Activated CD4-positive, alpha-beta T cell treated with anti-CD3 and anti-CD28 coated beads, Interleukin-2, amount 10 ng/mL, durations not matched to agents 7 days and 5 days (primary cell): ENCODE results near the gene SLC7A8. TPM values are rescaled to one million over a fixed set of nuclear protein-coding genes. Genes with fewer than 3 reads are reported as not detected.

Experiments
- CTCF ChIA-PET: fragments of 350-600 bp; sonication (Branson Sonifier 250); formaldehyde crosslinking; loops from one replicate; lab custom pipeline; 2021; ENCODE audit warnings: antibody characterized with exemption; lab: Charles Lee
- POLR2A ChIA-PET: fragments of 350-600 bp; sonication (Branson Sonifier 250); formaldehyde crosslinking; loops from one replicate; lab custom pipeline; 2021; ENCODE audit warnings: antibody characterized with exemption; lab: Charles Lee
- DNase-seq: peaks from one replicate; pipeline ENCODE4 v3.0.0-alpha.2; 2020
- H3K27ac Mint-ChIP-seq: one replicate; pipeline ENCODE4 v1.8.0; 2021; ENCODE audit warnings: mild to moderate bottlenecking, moderate library complexity, mixed read lengths
- H3K27me3 Mint-ChIP-seq: one replicate; pipeline ENCODE4 v1.8.0; 2021; ENCODE audit warnings: mixed read lengths
- H3K36me3 Mint-ChIP-seq: one replicate; pipeline ENCODE4 v1.8.0; 2021; ENCODE audit warnings: low read depth, mixed read lengths
- H3K4me1 Mint-ChIP-seq: one replicate; pipeline ENCODE4 v1.8.0; 2021; ENCODE audit warnings: mixed read lengths
- H3K4me3 Mint-ChIP-seq: one replicate; pipeline ENCODE4 v1.8.0; 2021; ENCODE audit warnings: mild to moderate bottlenecking, moderate library complexity, mixed read lengths
- H3K9me3 Mint-ChIP-seq: one replicate; pipeline ENCODE4 v1.8.0; 2021; ENCODE audit warnings: mixed read lengths
- total RNA-seq, 2 experiments: library from RNA; stranded (reverse); gene quantifications; one replicate each; pipeline ENCODE4 v1.2.3, GENCODE V29; 2021

The SLC7A8 gene
- total RNA-seq, 2 experiments from 2014 or later = 0.27 to 0.64 TPM

- DNase-seq = no peak
- no peak overlapping the region for H3K27ac Mint-ChIP-seq
- no peak overlapping the region for H3K4me3 Mint-ChIP-seq
- ChIA-PET CTCF (no interaction called here), POLR2A (no interaction called here)
- peaks cover 13% of the 10 kb centered on the region for H3K27me3 Mint-ChIP-seq
- H3K9me3 Mint-ChIP-seq = no peaks in the 10 kb centered on the region
- no peaks in the 10 kb centered on the region for H3K36me3 Mint-ChIP-seq
- peaks cover 7% of the 10 kb centered on the region for H3K4me1 Mint-ChIP-seq
These were observed 50.5 kb downstream of the SLC7A8 start for GRCh38 chr14:23132970-23133369.

GRCh38 chr14:23131482-23131881, 52.0 kb downstream of the SLC7A8 start:
- Mint-ChIP-seq H3K27ac (no peak overlapping the region), H3K9me3 (no peaks in the 10 kb centered on the region), H3K4me3 (no peak overlapping the region), H3K4me1 (peaks cover 10% of the 10 kb centered on the region), H3K36me3 (no peaks in the 10 kb centered on the region), H3K27me3 (peaks cover 13% of the 10 kb centered on the region)
- ChIA-PET POLR2A (no interaction called here), CTCF (interaction anchor here (1.9 kb wide), 1 partner anchor 11 kb away, joined by 6 read pairs; no protein-coding TSS in a partner anchor)
- DNase-seq = no peak

DNA sequence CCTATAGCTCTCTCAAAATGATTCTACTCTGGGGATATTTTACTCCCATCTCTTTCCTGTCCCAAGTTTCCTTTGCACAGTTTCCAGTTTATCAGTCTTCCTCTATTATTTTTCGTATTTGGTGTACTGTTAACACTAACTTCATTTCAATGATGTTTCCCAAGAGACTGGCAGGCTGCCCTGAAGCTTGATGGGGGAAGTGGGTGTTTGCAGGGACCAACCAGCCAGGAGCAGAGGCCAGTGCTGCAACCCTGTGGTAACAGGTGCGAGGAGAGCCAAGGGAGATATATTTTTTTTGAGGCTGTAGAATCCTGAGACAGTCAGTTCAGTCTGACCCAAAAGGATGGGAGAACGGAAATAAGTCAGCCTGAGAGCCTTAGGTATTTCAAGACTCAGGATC, 52.6 kb downstream of the SLC7A8 start:
- ChIA-PET POLR2A (no interaction called here), CTCF (interaction anchor here (1.9 kb wide), 1 partner anchor 10 kb away, joined by 6 read pairs; no protein-coding TSS in a partner anchor)
- Mint-ChIP-seq H3K9me3 (no peaks in the 10 kb centered on the region), H3K4me3 (no peak overlapping the region), H3K27me3 (peaks cover 13% of the 10 kb centered on the region), H3K4me1 (peaks cover 10% of the 10 kb centered on the region), H3K27ac (no peak overlapping the region), H3K36me3 (no peaks in the 10 kb centered on the region)
- no peak for DNase-seq

DNA sequence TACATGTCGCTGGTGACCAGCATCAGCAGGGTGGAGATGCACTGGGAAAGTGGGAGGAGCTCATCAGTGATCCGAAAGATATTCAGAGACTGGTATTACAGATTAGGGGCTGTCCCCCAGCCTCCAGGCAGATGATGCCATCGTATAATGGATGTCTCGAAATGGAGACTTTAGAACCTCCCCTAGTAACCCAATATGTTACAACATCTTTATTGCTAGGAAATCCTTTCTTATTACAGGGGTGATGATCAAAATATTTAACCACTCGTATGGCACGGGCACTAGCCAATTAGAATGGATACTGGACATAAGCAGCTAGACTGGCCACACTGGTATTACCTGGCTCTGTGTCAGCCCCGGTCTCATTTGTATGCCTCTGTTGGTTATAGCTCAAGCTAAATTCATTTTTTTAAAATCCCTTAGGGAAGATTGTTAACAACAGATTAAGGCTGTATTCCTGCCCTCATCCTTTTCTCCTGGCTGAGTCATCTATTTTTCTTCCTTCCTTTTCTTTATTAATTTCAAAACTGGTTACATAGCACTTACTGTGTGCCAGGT, 53.6 kb downstream of the SLC7A8 start:
- Mint-ChIP-seq H3K36me3 (no peaks in the 10 kb centered on the region), H3K27ac (no peak overlapping the region), H3K4me3 (no peak overlapping the region), H3K27me3 (peaks cover 13% of the 10 kb centered on the region), H3K9me3 (no peaks in the 10 kb centered on the region), H3K4me1 (peaks cover 10% of the 10 kb centered on the region)
- no peak for DNase-seq
- CTCF ChIA-PET = interaction anchor here (0.8 to 1.9 kb wide), 4 partner anchors 9 to 143 kb away, joined by 3 to 6 read pairs (median 5); no protein-coding TSS in a partner anchor
- POLR2A ChIA-PET = interaction anchor here (0.7 kb wide), 1 partner anchor 1991 kb away, joined by 3 read pairs; no protein-coding TSS in a partner anchor

- no peaks in the 10 kb centered on the region for H3K9me3 Mint-ChIP-seq
- peaks cover 13% of the 10 kb centered on the region for H3K27me3 Mint-ChIP-seq
- CTCF ChIA-PET = interaction anchor here (0.8 to 1.6 kb wide), 3 partner anchors 9 to 143 kb away, joined by 3 to 6 read pairs (median 4); no protein-coding TSS in a partner anchor
- DNase-seq = no peak
- H3K4me3 Mint-ChIP-seq = no peak overlapping the region
- H3K27ac Mint-ChIP-seq = no peak overlapping the region
- POLR2A ChIA-PET = interaction anchor here (0.7 kb wide), 1 partner anchor 1991 kb away, joined by 3 read pairs; no protein-coding TSS in a partner anchor
- H3K36me3 Mint-ChIP-seq = no peaks in the 10 kb centered on the region
- peaks cover 10% of the 10 kb centered on the region for H3K4me1 Mint-ChIP-seq
These were observed 54.3 kb downstream of the SLC7A8 start for GRCh38 chr14:23128969-23129758.

- Mint-ChIP-seq H3K9me3 (no peaks in the 10 kb centered on the region), H3K36me3 (no peaks in the 10 kb centered on the region), H3K27ac (peak overlapping the region; percentile 27), H3K4me3 (no peak overlapping the region), H3K27me3 (peaks cover 13% of the 10 kb centered on the region), H3K4me1 (peaks cover 10% of the 10 kb centered on the region)
- ChIA-PET CTCF (no interaction called here), POLR2A (interaction anchor here (0.5 kb wide), 1 partner anchor 1942 kb away, joined by 7 read pairs; no protein-coding TSS in a partner anchor)
- DNase-seq = no peak
These were observed 55.6 kb downstream of the SLC7A8 start for GRCh38 chr14:23127861-23128260.

GRCh38 chr14:23126548-23127278, 56.7 kb downstream of the SLC7A8 start:
- Mint-ChIP-seq H3K4me1 (peaks cover 14% of the 10 kb centered on the region), H3K9me3 (no peaks in the 10 kb centered on the region), H3K27ac (no peak overlapping the region), H3K4me3 (no peak overlapping the region), H3K27me3 (peaks cover 13% of the 10 kb centered on the region), H3K36me3 (no peaks in the 10 kb centered on the region)
- POLR2A ChIA-PET = no interaction called here
- CTCF ChIA-PET = interaction anchor here (0.7 kb wide), 1 partner anchor 27 kb away, joined by 3 read pairs; no protein-coding TSS in a partner anchor
- DNase-seq = no peak

DNA sequence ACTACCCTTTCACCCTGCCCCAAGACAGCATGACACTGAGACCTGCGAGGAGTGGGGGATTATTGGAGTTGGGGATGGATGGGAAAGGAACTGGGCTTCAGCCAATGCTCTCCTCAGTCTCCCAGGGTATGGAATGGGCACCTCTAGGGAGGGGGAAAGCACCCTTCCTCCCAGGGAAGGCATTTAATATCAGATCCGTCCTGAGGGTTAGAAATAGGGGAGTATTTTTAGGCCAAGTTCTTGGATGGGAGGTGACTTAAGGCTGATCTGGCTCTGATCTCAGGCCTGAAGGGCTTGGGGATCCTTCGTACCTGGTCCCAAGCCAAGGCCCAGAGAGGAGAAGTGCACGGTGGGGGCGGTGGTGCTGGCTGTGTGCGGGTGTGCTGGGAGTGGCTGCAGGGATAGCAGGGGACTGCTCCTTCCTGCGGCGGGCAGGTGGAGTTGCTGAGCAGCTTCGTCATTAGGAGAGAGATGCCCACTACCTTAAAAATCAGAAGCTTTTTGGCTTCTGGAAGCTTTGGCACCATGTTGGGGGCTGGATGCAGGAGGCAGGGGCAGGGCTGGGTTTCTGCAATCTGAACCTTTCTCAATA, 57.4 kb downstream of the SLC7A8 start:
- H3K9me3 Mint-ChIP-seq = no peaks in the 10 kb centered on the region
- H3K27ac Mint-ChIP-seq = no peak overlapping the region
- H3K4me3 Mint-ChIP-seq = no peak overlapping the region
- CTCF ChIA-PET = no interaction called here
- POLR2A ChIA-PET = no interaction called here
- no peaks in the 10 kb centered on the region for H3K36me3 Mint-ChIP-seq
- peaks cover 21% of the 10 kb centered on the region for H3K4me1 Mint-ChIP-seq
- DNase-seq = no peak
- H3K27me3 Mint-ChIP-seq = peaks cover 10% of the 10 kb centered on the region

GRCh38 chr14:23125011-23125410, 58.4 kb downstream of the SLC7A8 start:
- ChIA-PET CTCF (interaction anchor here (0.7 to 1.1 kb wide), 2 partner anchors 26 to 63 kb away, joined by 3 read pairs; no protein-coding TSS in a partner anchor), POLR2A (no interaction called here)
- Mint-ChIP-seq H3K9me3 (no peaks in the 10 kb centered on the region), H3K4me1 (peaks cover 31% of the 10 kb centered on the region), H3K27ac (no peak overlapping the region), H3K36me3 (no peaks in the 10 kb centered on the region), H3K4me3 (no peak overlapping the region), H3K27me3 (peaks cover under 1% of the 10 kb centered on the region)
- no peak for DNase-seq

GRCh38 chr14:23124337-23124954, 59.0 kb downstream of the SLC7A8 start:
- no peak for DNase-seq
- H3K27ac Mint-ChIP-seq = no peak overlapping the region
- POLR2A ChIA-PET = no interaction called here

GRCh38 chr14:23123419-23123818, 60.0 kb downstream of the SLC7A8 start:
- Mint-ChIP-seq H3K27ac (no peak overlapping the region), H3K9me3 (no peaks in the 10 kb centered on the region), H3K4me3 (no peak overlapping the region), H3K36me3 (no peaks in the 10 kb centered on the region), H3K27me3 (no peaks in the 10 kb centered on the region), H3K4me1 (peaks cover 43% of the 10 kb centered on the region)
- no peak for DNase-seq
- ChIA-PET POLR2A (no interaction called here), CTCF (interaction anchor here (0.7 to 1.1 kb wide), 3 partner anchors 12 to 64 kb away, joined by 3 read pairs; no protein-coding TSS in a partner anchor)

More at GRCh38 chr14:23124337-23124954, 59.0 kb downstream of the SLC7A8 start:
- CTCF ChIA-PET = interaction anchor here (0.7 to 1.1 kb wide), 2 partner anchors 27 to 63 kb away, joined by 3 read pairs; no protein-coding TSS in a partner anchor
- no peak overlapping the region for H3K4me3 Mint-ChIP-seq
- H3K4me1 Mint-ChIP-seq = peaks cover 37% of the 10 kb centered on the region
- no peaks in the 10 kb centered on the region for H3K9me3 Mint-ChIP-seq
- no peaks in the 10 kb centered on the region for H3K27me3 Mint-ChIP-seq
- H3K36me3 Mint-ChIP-seq = no peaks in the 10 kb centered on the region

- Mint-ChIP-seq H3K27me3 (no peaks in the 10 kb centered on the region), H3K36me3 (no peaks in the 10 kb centered on the region), H3K4me1 (peaks cover 38% of the 10 kb centered on the region), H3K9me3 (no peaks in the 10 kb centered on the region), H3K27ac (no peak overlapping the region), H3K4me3 (no peak overlapping the region)
- ChIA-PET POLR2A (no interaction called here), CTCF (interaction anchor here (0.7 to 3.0 kb wide), 12 partner anchors 11 to 258 kb away, joined by 3 to 37 read pairs (median 8); partner anchors contain the start of gene PABPN1)
- DNase-seq = no peak
These were observed 61.4 kb downstream of the SLC7A8 start for GRCh38 chr14:23122086-23122485.
